A549 (cell line): ENCODE data around the gene TTF2. TPM values are rescaled to one million over a fixed set of nuclear protein-coding genes. Genes with fewer than 3 reads are reported as not detected.
A peak's percentile ranks its signal among the peaks of the same experiment; 100 is the strongest.

ENCODE experiments used
- ATAC-seq, 2 experiments: fragments of 200-7000 bp in 1 of 2; fragments of >200 bp in 1 of 2; cut with Nextera tagmentation in 1 of 2; cut with Tn5 transposase in 1 of 2; 3 replicates each; pipeline versions ENCODE4 v1.8.0 to v1.9.1; 2018 to 2020; ENCODE audit warnings: mild to moderate bottlenecking in 1 of 2, moderate library complexity in 1 of 2
- CTCF ChIA-PET: fragments of 300-600 bp; sonication (Branson Sonifier 250); formaldehyde crosslinking; extraction: SDS; loops from one replicate; lab custom pipeline; 2021; ENCODE audit warnings: antibody characterized with exemption, inconsistent platforms; lab: Yijun Ruan, JAX
- POLR2A ChIA-PET: fragments of 350-600 bp; formaldehyde crosslinking; extraction: SDS; loops from one replicate; lab custom pipeline; 2021; ENCODE audit warnings: antibody characterized with exemption, inconsistent platforms; lab: Yijun Ruan, JAX
- DNase-seq, 2 experiments: peaks; one replicate each; pipeline versions ENCODE4 v3.0.0 to v3.0.0-alpha.2; 2011 to 2016; ENCODE audit warnings: low read depth in 1 of 2, low spot score in 1 of 2
- FAIRE-seq: peaks from 2 replicates; lab custom pipeline; 2011; peaks lifted over from hg19 to GRCh38; lab: Jason Lieb, UNC
- H3K27ac ChIP-seq, 2 experiments: fragments of >200 bp; sonication (Bioruptor Twin); formaldehyde crosslinking; 3 replicates each; pipeline ENCODE4 v1.5.1; 2016 to 2017
- H3K4me1 ChIP-seq: fragments of >200 bp; sonication (Bioruptor Twin); formaldehyde crosslinking; 3 replicates; pipeline ENCODE4 v1.6.1; 2016
- H3K4me2 ChIP-seq: fragments of >200 bp; sonication (Bioruptor Twin); formaldehyde crosslinking; 3 replicates; pipeline ENCODE4 v1.6.1; 2016
- H3K4me3 ChIP-seq: fragments of >200 bp; sonication (Bioruptor Twin); formaldehyde crosslinking; 3 replicates; pipeline ENCODE4 v1.5.1; 2016
- H3K9me3 ChIP-seq: fragments of >200 bp; sonication (Bioruptor Twin); formaldehyde crosslinking; 3 replicates; pipeline ENCODE4 v1.6.1; 2016
- ATOH8 ChIP-seq: fragments of 250-450 bp; sonication (Bioruptor Pico); IDR thresholded peaks from 2 replicates; pipeline ENCODE4 v1.5.0; 2020; ENCODE audit warnings: low read depth, mild to moderate bottlenecking, moderate library complexity
- CBX8 ChIP-seq: fragments of 200-600 bp; sonication (generic); IDR thresholded peaks from 2 replicates; pipeline ENCODE4 v1.6.1; 2016
- CHD4 ChIP-seq: fragments of 200-600 bp; sonication (generic); IDR thresholded peaks from 2 replicates; pipeline ENCODE4 v1.6.1; 2016; ENCODE audit warnings: antibody characterized with exemption, mild to moderate bottlenecking, borderline replicate concordance
- EP300 ChIP-seq, 2 experiments: fragments of >200 bp; sonication (Bioruptor Twin); formaldehyde crosslinking; IDR thresholded peaks; 2 replicates in 1 of 2; 3 replicates in 1 of 2; pipeline ENCODE4 v1.6.1; 2016 to 2017
- FOSB ChIP-seq: fragments of 250-450 bp; sonication (Bioruptor Pico); IDR thresholded peaks from 2 replicates; pipeline ENCODE4 v1.5.0; 2020; ENCODE audit warnings: mild to moderate bottlenecking, moderate library complexity
- FOSL2 ChIP-seq, 2 experiments: fragments of 450-650 bp in 1 of 2; fragments of >200 bp in 1 of 2; sonication (Bioruptor Twin) in 1 of 2; formaldehyde crosslinking; IDR thresholded peaks; 2 replicates each; pipeline versions ENCODE4 v1.5.0 to v1.6.1; 2016 to 2020; ENCODE audit warnings: mild to moderate bottlenecking in 1 of 2, moderate library complexity in 1 of 2
- FOXS1 ChIP-seq: fragments of 250-450 bp; sonication (Bioruptor Pico); IDR thresholded peaks from 2 replicates; pipeline ENCODE4 v1.5.0; 2020; ENCODE audit warnings: mild to moderate bottlenecking, moderate library complexity
- GATA3 ChIP-seq: IDR thresholded peaks from 2 replicates; pipeline ENCODE4 v1.6.1; 2012; ENCODE audit warnings: borderline replicate concordance
- HEYL ChIP-seq: fragments of 250-450 bp; sonication (Bioruptor Pico); IDR thresholded peaks from 2 replicates; pipeline ENCODE4 v1.8.0; 2021; ENCODE audit warnings: mild to moderate bottlenecking, moderate library complexity
- JUN ChIP-seq, 2 experiments: fragments of >200 bp; sonication (Bioruptor Twin); formaldehyde crosslinking; IDR thresholded peaks; 2 replicates in 1 of 2; 3 replicates in 1 of 2; pipeline ENCODE4 v1.6.1; 2016 to 2017
- JUNB ChIP-seq: fragments of >200 bp; sonication (Bioruptor Twin); formaldehyde crosslinking; IDR thresholded peaks from 2 replicates; pipeline ENCODE4 v1.6.1; 2016
- KDM1A ChIP-seq: fragments of 200-600 bp; sonication (generic); IDR thresholded peaks from 2 replicates; pipeline ENCODE4 v1.6.1; 2016; ENCODE audit warnings: low read depth, mild to moderate bottlenecking
- PBX3 ChIP-seq: IDR thresholded peaks from 2 replicates; pipeline ENCODE4 v1.6.1; 2012
- POLR2AphosphoS2 ChIP-seq: conservative IDR thresholded peaks from 2 replicates; pipeline ENCODE4 v1.6.1; 2012; ENCODE audit warnings: low read length, improper control_type of control experiment, inconsistent platforms
- REST ChIP-seq: fragments of 200-600 bp; sonication (generic); IDR thresholded peaks from 2 replicates; pipeline ENCODE4 v1.6.1; 2016; ENCODE audit warnings: antibody characterized with exemption, mild to moderate bottlenecking, moderate library complexity
- RNF2 ChIP-seq: fragments of 200-600 bp; sonication (generic); IDR thresholded peaks from 2 replicates; pipeline ENCODE4 v1.6.1; 2016; ENCODE audit warnings: low read depth, mild to moderate bottlenecking, antibody characterized with exemption, moderate library complexity, borderline replicate concordance
- WGBS: methylation state at CpG from one replicate; pipeline ENCODE4 v1.1.6; 2017; ENCODE audit errors: missing lambda C conversion rate; 5-methylcytosine and 5-hydroxymethylcytosine counted together
- polyA plus RNA-seq, 4 experiments: library from polyadenylated mRNA; depleted of rRNA in 3 of 4; stranded (reverse); fragments of >200 nt; fragmentation: RNase III in 1 of 4; extraction: RNeasy Plus Mini Kit Qiagen cat#74134 plus additional on column Dnase treatment in 1 of 4; gene quantifications; 2 replicates in 3 of 4; 3 replicates in 1 of 4; pipeline ENCODE4 v1.2.3, GENCODE V29; 2011 to 2017

Gene TTF2
- polyA plus RNA-seq, 2 of the 4 experiments (the other 2 are of a cell fraction), result 16.5 to 26.6 TPM

GRCh38 chr1:117146072-117146471, 85.9 kb downstream of the TTF2 start:
- Histone ChIP-seq H3K4me1 (peaks cover 29% of the 10 kb centered on the region), H3K4me2 (peak overlapping the region; percentile 70), H3K4me3 (no peak overlapping the region), H3K27ac (peak overlapping the region; percentile 80 to 87), H3K9me3 (no peaks in the 10 kb centered on the region)
- DNase-seq (no peak), ATAC-seq (no peak), FAIRE-seq (no peak)
- ChIA-PET CTCF (interaction anchor here (1.5 to 2.4 kb wide), 2 partner anchors 18 to 139 kb away, joined by 3 to 10 read pairs; no protein-coding TSS in a partner anchor), POLR2A (no interaction called here)
- no peak for TF ChIP-seq FOSB (CRISPR knock-in tag)
- 75% methylated on average over 2 of the region's 2 CpGs for WGBS

- TF ChIP-seq JUNB, result peak; percentile 73
- 0 out of 2 replicates have a peak, but pooled peaks have one; percentile 21 for TF ChIP-seq GATA3
- TF ChIP-seq FOSL2 (IDR thresholded peaks at IDR 0.05), result peak; percentile 70; the same call in 1 of the 2 replicates
- peak; percentile 85 for TF ChIP-seq FOSL2 (CRISPR knock-in tag; IDR thresholded peaks at IDR 0.05)
- 0 out of 5 replicates have a peak, but pooled peaks of 1 of the 2 experiments have one; percentile 27 for TF ChIP-seq JUN (IDR thresholded peaks at IDR 0.05)
- TF ChIP-seq EP300 (IDR thresholded peaks at IDR 0.05), result peak in 1 of 2 experiments; percentile 29; a peak in 2 of 5 replicates
- no peak for TF ChIP-seq POLR2AphosphoS2
- no peak for TF ChIP-seq FOXS1 (CRISPR knock-in tag)
- TF ChIP-seq, all 56 proteins: peak for 5
- CTCF ChIA-PET, result interaction anchor here (1.0 to 2.4 kb wide), 3 partner anchors 10 to 138 kb away, joined by 3 to 10 read pairs (median 3); no protein-coding TSS in a partner anchor
- H3K4me3 ChIP-seq, result 0 out of 3 replicates have a peak overlapping the region, but pooled peaks have one; percentile 13
- peak overlapping the region; percentile 80 to 87 for H3K27ac ChIP-seq
- FAIRE-seq, result no peak
- 32% methylated on average over 8 of the region's 8 CpGs for WGBS
- H3K4me2 ChIP-seq, result peak overlapping the region; percentile 70
- no peaks in the 10 kb centered on the region for H3K9me3 ChIP-seq
- ATAC-seq, result peak; percentile 82 to 87; a peak in 5 of 6 replicates
- DNase-seq, result peak; percentile 34 to 73
- POLR2A ChIA-PET, result no interaction called here
- peaks cover 29% of the 10 kb centered on the region for H3K4me1 ChIP-seq
Observed at GRCh38 chr1:117146575-117147340, 86.6 kb downstream of the TTF2 start.

- peak overlapping the region; percentile 70 for H3K4me2 ChIP-seq
- H3K9me3 ChIP-seq, result no peaks in the 10 kb centered on the region
- 33% methylated on average over 4 of the region's 4 CpGs for WGBS
- POLR2A ChIA-PET, result no interaction called here
- no peak for FAIRE-seq
- no peak for DNase-seq
- CTCF ChIA-PET, result interaction anchor here (1.0 to 2.4 kb wide), 4 partner anchors 11 to 137 kb away, joined by 3 to 10 read pairs (median 4); no protein-coding TSS in a partner anchor
- peaks cover 29% of the 10 kb centered on the region for H3K4me1 ChIP-seq
- no peak for TF ChIP-seq GATA3
- no peak for TF ChIP-seq RNF2
- TF ChIP-seq CBX8, result no peak
- no peak for TF ChIP-seq KDM1A
- TF ChIP-seq ATOH8, result no peak
- TF ChIP-seq CHD4, result no peak
- no peak for TF ChIP-seq REST
- no peak for TF ChIP-seq PBX3
- no peak for TF ChIP-seq POLR2AphosphoS2
- TF ChIP-seq HEYL (CRISPR knock-in tag), result no peak
- peak overlapping the region; percentile 80 to 87 for H3K27ac ChIP-seq
- ATAC-seq, result peak; percentile 29 to 36; a peak in 5 of 6 replicates
- H3K4me3 ChIP-seq, result peak overlapping the region; percentile 16; the same call in 1 of the 3 replicates
Observed at GRCh38 chr1:117147341-117147831, 87.3 kb downstream of the TTF2 start.
